GM12878 (cell line): Measurements from ENCODE around the gene SVIP.

Experiments
- CTCF ChIP-seq, 3 experiments: IDR thresholded peaks in 2 of 3; conservative IDR thresholded peaks in 1 of 3; 2 replicates each; pipeline ENCODE4 v1.5.1; 2011; ENCODE audit warnings: low read depth in 3 of 3, low read length in 3 of 3, mild to moderate bottlenecking in 3 of 3, control low read depth in 2 of 3, moderate library complexity in 2 of 3, inconsistent platforms in 1 of 3, mixed read lengths in 1 of 3; ENCODE audit not compliant: control insufficient read depth in 2 of 3, insufficient read depth in 1 of 3; ENCODE audit errors: extremely low read depth in 1 of 3
- JUND ChIP-seq: IDR thresholded peaks from 2 replicates; pipeline ENCODE4 v1.6.1; 2012; ENCODE audit warnings: low read depth, mild to moderate bottlenecking, low read length, improper control_type of control experiment, moderate library complexity
- KDM1A ChIP-seq: fragments of 200-600 bp; sonication (generic); IDR thresholded peaks from 2 replicates; pipeline ENCODE4 v1.6.1; 2016; ENCODE audit warnings: borderline replicate concordance
- MTA3 ChIP-seq: IDR thresholded peaks from 2 replicates; pipeline ENCODE4 v1.6.1; 2012; ENCODE audit warnings: low read length, inconsistent platforms, borderline replicate concordance
- NFYA ChIP-seq: IDR thresholded peaks from 2 replicates; pipeline ENCODE4 v1.6.1; 2011; ENCODE audit warnings: low read depth, mild to moderate bottlenecking, low read length, improper control_type of control experiment, borderline replicate concordance
- PBX3 ChIP-seq: IDR thresholded peaks from 2 replicates; pipeline ENCODE4 v1.6.1; 2011; ENCODE audit warnings: mild to moderate bottlenecking, low read depth, low read length, moderate library complexity; ENCODE audit not compliant: insufficient replicate concordance
- PRDM15 ChIP-seq: fragments of 450-650 bp; formaldehyde crosslinking; IDR thresholded peaks from 2 replicates; pipeline ENCODE4 v1.4.0; 2020; ENCODE audit warnings: mild to moderate bottlenecking, moderate library complexity
- RAD21 ChIP-seq: IDR thresholded peaks from 2 replicates; pipeline ENCODE4 v1.6.1; 2011; ENCODE audit warnings: mild to moderate bottlenecking, low read depth, low read length, moderate library complexity; ENCODE audit not compliant: insufficient read depth
- TAF1 ChIP-seq: IDR thresholded peaks from 2 replicates; pipeline ENCODE4 v1.6.1; 2011; ENCODE audit warnings: mild to moderate bottlenecking, low read depth, low read length, borderline replicate concordance
- TF ChIP-seq, protein P1 (sequence below): IDR thresholded peaks from 2 replicates; pipeline ENCODE4 v1.6.1; 2011; ENCODE audit warnings: borderline replicate concordance, low read depth, mild to moderate bottlenecking, moderate library complexity, mixed read lengths, low read length; ENCODE audit not compliant: insufficient read depth; ENCODE audit errors: extremely low read length

GRCh38 chr11:22809893-22810292, 19.7 kb downstream of the SVIP start:
- no peak for TF ChIP-seq JUND
- no peak for TF ChIP-seq PBX3
- no peak for TF ChIP-seq NFYA
- no peak for TF ChIP-seq CTCF (IDR thresholded peaks at IDR 0.05 in 2 of 3, conservative IDR thresholded peaks at IDR 0.05 in 1 of 3; ENCODE audit: control insufficient read depth in 2 of 3, extremely low read depth in 1 of 3, insufficient read depth in 1 of 3, low read depth in 3 of 3, low read length in 3 of 3)
- no peak for TF ChIP-seq PRDM15 (CRISPR knock-in tag)
- TF ChIP-seq RAD21: no peak
- TF ChIP-seq MTA3: no peak
- no peak for TF ChIP-seq TAF1
- TF ChIP-seq KDM1A: no peak
- TF ChIP-seq, protein P1, sequence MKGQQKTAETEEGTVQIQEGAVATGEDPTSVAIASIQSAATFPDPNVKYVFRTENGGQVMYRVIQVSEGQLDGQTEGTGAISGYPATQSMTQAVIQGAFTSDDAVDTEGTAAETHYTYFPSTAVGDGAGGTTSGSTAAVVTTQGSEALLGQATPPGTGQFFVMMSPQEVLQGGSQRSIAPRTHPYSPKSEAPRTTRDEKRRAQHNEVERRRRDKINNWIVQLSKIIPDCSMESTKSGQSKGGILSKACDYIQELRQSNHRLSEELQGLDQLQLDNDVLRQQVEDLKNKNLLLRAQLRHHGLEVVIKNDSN: no peak
